Esophagus squamous epithelium (tissue), 4 donors: ENCODE measurements around the gene BRWD1.

Source experiments
- POLR2A ChIP-seq, 4 donors: fragments of 450-650 bp; IDR thresholded peaks; one replicate each; pipeline ENCODE4 v1.6.1; 2017; ENCODE audit warnings: antibody characterized with exemption in 4 of 4, mild to moderate bottlenecking in 4 of 4, moderate library complexity in 3 of 4
- TF ChIP-seq, protein P1 (sequence below), 6 experiments: fragments of 450-650 bp in 4 of 6; fragments of 200-600 bp in 2 of 6; sonication (generic) in 2 of 6; IDR thresholded peaks; one replicate each; pipeline ENCODE4 v1.5.1; 2016 to 2019; ENCODE audit warnings: antibody characterized with exemption in 6 of 6, mild to moderate bottlenecking in 4 of 6, moderate library complexity in 4 of 6

DNA sequence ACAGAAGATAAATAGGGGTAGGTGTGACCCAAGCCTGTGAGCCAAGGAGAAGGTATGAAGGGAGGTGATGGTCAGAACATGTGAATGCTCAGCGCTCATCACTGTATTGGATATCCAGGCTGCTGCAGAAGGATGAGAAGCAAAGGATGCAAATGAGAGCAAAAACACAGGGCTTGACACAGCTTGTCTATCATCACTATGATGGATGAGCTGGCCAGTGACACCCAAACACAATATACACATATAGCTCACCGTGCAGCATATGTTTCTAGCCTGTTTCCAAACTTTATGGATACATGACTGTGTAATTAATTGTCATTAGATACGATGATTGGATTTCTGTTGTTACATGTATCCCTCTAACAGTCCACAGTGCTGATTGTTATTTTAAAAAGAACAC is 49.3 kb upstream of the BRWD1 start:
- TF ChIP-seq, protein P1, sequence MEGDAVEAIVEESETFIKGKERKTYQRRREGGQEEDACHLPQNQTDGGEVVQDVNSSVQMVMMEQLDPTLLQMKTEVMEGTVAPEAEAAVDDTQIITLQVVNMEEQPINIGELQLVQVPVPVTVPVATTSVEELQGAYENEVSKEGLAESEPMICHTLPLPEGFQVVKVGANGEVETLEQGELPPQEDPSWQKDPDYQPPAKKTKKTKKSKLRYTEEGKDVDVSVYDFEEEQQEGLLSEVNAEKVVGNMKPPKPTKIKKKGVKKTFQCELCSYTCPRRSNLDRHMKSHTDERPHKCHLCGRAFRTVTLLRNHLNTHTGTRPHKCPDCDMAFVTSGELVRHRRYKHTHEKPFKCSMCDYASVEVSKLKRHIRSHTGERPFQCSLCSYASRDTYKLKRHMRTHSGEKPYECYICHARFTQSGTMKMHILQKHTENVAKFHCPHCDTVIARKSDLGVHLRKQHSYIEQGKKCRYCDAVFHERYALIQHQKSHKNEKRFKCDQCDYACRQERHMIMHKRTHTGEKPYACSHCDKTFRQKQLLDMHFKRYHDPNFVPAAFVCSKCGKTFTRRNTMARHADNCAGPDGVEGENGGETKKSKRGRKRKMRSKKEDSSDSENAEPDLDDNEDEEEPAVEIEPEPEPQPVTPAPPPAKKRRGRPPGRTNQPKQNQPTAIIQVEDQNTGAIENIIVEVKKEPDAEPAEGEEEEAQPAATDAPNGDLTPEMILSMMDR (IDR thresholded peaks at IDR 0.05) = no peak
- no peak for TF ChIP-seq POLR2A (IDR thresholded peaks at IDR 0.05)
